B cell (primary cell): ENCODE measurements around the gene KIR2DL3. TPM values are rescaled to one million over a fixed set of nuclear protein-coding genes. Genes with fewer than 3 reads are reported as not detected.
"Not testable (repeated sequence)": the region's sequence is repeated elsewhere in the genome, so short reads cannot be mapped to it uniquely, and the experiment has no call there.

Source experiments
- ATAC-seq: fragments of 200-7000 bp; cut with Tn5 transposase; one replicate; pipeline ENCODE4 v1.10.0; 2021; ENCODE audit warnings: low read depth, mild to moderate bottlenecking, moderate number of reproducible peaks, moderate library complexity
- CTCF ChIA-PET: fragments of 350-600 bp; sonication (Branson Sonifier 250); formaldehyde crosslinking; loops from one replicate; lab custom pipeline; 2021; ENCODE audit warnings: antibody characterized with exemption, inconsistent platforms; lab: Charles Lee
- POLR2A ChIA-PET: fragments of 350-600 bp; sonication (Branson Sonifier 250); formaldehyde crosslinking; loops from one replicate; lab custom pipeline; 2021; ENCODE audit warnings: antibody characterized with exemption; lab: Charles Lee
- DNase-seq: peaks from one replicate; pipeline ENCODE4 v3.0.0; 2013
- H2AFZ ChIP-seq: 2 replicates; pipeline ENCODE4 v1.6.1; 2012; ENCODE audit warnings: mild to moderate bottlenecking, low read depth, low read length; ENCODE audit not compliant: insufficient read depth, poor library complexity, severe bottlenecking
- H3K27ac ChIP-seq, 2 donors: 1 replicate in 1 of 2; 2 replicates in 1 of 2; pipeline ENCODE4 v1.5.1; 2012 to 2013; ENCODE audit warnings: low read length in 2 of 2, mild to moderate bottlenecking in 2 of 2, moderate library complexity in 1 of 2
- H3K27me3 ChIP-seq, 4 experiments: fragments of 200-600 bp in 1 of 4; sonication (generic) in 1 of 4; replicated peaks in 1 of 4; 1 replicate in 2 of 4; 2 replicates in 2 of 4; pipeline versions ENCODE4 v1.6.1 to v1.7.0; 2013 to 2016; ENCODE audit warnings: low read length in 3 of 4, mild to moderate bottlenecking in 2 of 4, mixed read lengths in 1 of 4, moderate library complexity in 1 of 4; ENCODE audit not compliant: insufficient read depth in 4 of 4, control insufficient read depth in 3 of 4; ENCODE audit errors: control extremely low read depth in 1 of 4
- H3K36me3 ChIP-seq, 2 experiments: replicated peaks in 1 of 2; 1 replicate in 1 of 2; 2 replicates in 1 of 2; pipeline versions ENCODE4 v1.6.1 to v1.7.1; 2013; ENCODE audit warnings: low read length in 1 of 2; ENCODE audit not compliant: insufficient read depth in 2 of 2, control insufficient read depth in 1 of 2; ENCODE audit errors: control extremely low read depth in 1 of 2, extremely low read depth in 1 of 2
- H3K4me1 ChIP-seq, 2 donors: fragments of 200-600 bp in 1 of 2; sonication (generic) in 1 of 2; 1 replicate in 1 of 2; 2 replicates in 1 of 2; pipeline versions ENCODE4 v1.5.1 to v1.6.1; 2013 to 2017; ENCODE audit warnings: low read length in 2 of 2; ENCODE audit not compliant: control insufficient read depth in 2 of 2, insufficient read depth in 2 of 2
- H3K4me2 ChIP-seq: replicated peaks from 2 replicates; pipeline ENCODE3; 2012; ENCODE audit warnings: mild to moderate bottlenecking, low read depth, low read length; ENCODE audit not compliant: poor library complexity, severe bottlenecking
- H3K4me3 ChIP-seq, 5 experiments: fragments of 200-600 bp in 1 of 5; sonication (generic) in 1 of 5; 1 replicate in 3 of 5; 2 replicates in 2 of 5; pipeline versions ENCODE4 v1.5.1 to v1.7.0; 2011 to 2016; ENCODE audit warnings: low read length in 4 of 5, mild to moderate bottlenecking in 4 of 5, low read depth in 2 of 5, control low read depth in 1 of 5, moderate library complexity in 1 of 5; ENCODE audit not compliant: insufficient read depth in 1 of 5; ENCODE audit errors: control extremely low read depth in 1 of 5, extremely low read depth in 1 of 5
- H3K79me2 ChIP-seq: fragments of 200-600 bp; sonication (generic); one replicate; pipeline ENCODE4 v1.6.0; 2016; ENCODE audit warnings: low read length; ENCODE audit not compliant: control insufficient read depth, insufficient read depth
- H3K9ac ChIP-seq: fragments of 200-600 bp; sonication (generic); 2 replicates; pipeline ENCODE4 v1.6.1; 2017; ENCODE audit warnings: mild to moderate bottlenecking, low read length, moderate library complexity
- H3K9me3 ChIP-seq, 3 donors: one replicate each; pipeline versions ENCODE4 v1.6.1 to v1.7.1; 2013; ENCODE audit warnings: low read length in 2 of 3; ENCODE audit not compliant: control insufficient read depth in 2 of 3, insufficient read depth in 1 of 3; ENCODE audit errors: control extremely low read depth in 1 of 3
- H4K20me1 ChIP-seq: 2 replicates; pipeline ENCODE4 v1.6.0; 2012; ENCODE audit warnings: mild to moderate bottlenecking, low read length; ENCODE audit not compliant: insufficient read depth, control insufficient read depth, poor library complexity, severe bottlenecking
- H3K27ac Mint-ChIP-seq: one replicate; pipeline ENCODE4 v1.8.0; 2021; ENCODE audit warnings: mixed read lengths
- H3K27me3 Mint-ChIP-seq: one replicate; pipeline ENCODE4 v1.8.0; 2021; ENCODE audit warnings: mixed read lengths
- H3K4me1 Mint-ChIP-seq: one replicate; pipeline ENCODE4 v1.8.0; 2021; ENCODE audit warnings: mixed read lengths
- H3K4me3 Mint-ChIP-seq: one replicate; pipeline ENCODE4 v1.8.0; 2021; ENCODE audit warnings: mixed read lengths
- H3K9me3 Mint-ChIP-seq: one replicate; pipeline ENCODE4 v1.8.0; 2022; ENCODE audit warnings: mixed read lengths; ENCODE audit not compliant: insufficient read depth
- EZH2 ChIP-seq: IDR thresholded peaks from 2 replicates; pipeline ENCODE4 v1.6.1; 2012; ENCODE audit warnings: borderline replicate concordance, low read depth, mild to moderate bottlenecking, moderate library complexity, low read length; ENCODE audit not compliant: insufficient read depth, poor library complexity, severe bottlenecking
- WGBS: methylation state at CpG from one replicate; pipeline ENCODE4 v1.1.5; 2013; ENCODE audit warnings: missing lambda C conversion rate; ENCODE audit not compliant: insufficient coverage; 5-methylcytosine and 5-hydroxymethylcytosine counted together
- intact Hi-C: fragments of 100-400 bp; cut with micrococcal nuclease; formaldehyde crosslinking; loops from one replicate; pipeline ENCODE4 v1.10.0; 2022
- polyA plus RNA-seq: library from polyadenylated mRNA; depleted of rRNA; stranded (reverse); fragments of >200 nt; gene quantifications from 2 replicates; pipeline ENCODE4 v1.2.3, GENCODE V29; 2012
- total RNA-seq, 2 donors: library from RNA; stranded (reverse); fragments of 120-200 nt in 1 of 2; gene quantifications; 1 replicate in 1 of 2; 2 replicates in 1 of 2; pipeline versions ENCODE4 v1.2.3 to v1.2.4, GENCODE V29; 2013 to 2022
- TF ChIP-seq, protein P1 (sequence below): fragments of 200-600 bp; IDR thresholded peaks from one replicate; pipeline ENCODE4 v1.8.0; 2022; ENCODE audit warnings: antibody characterized with exemption, mild to moderate bottlenecking

Gene KIR2DL3
- total and polyA plus RNA-seq, 2 donors (not counting 1 experiment from before 2014, with no cell fraction given), result not detected

DNA sequence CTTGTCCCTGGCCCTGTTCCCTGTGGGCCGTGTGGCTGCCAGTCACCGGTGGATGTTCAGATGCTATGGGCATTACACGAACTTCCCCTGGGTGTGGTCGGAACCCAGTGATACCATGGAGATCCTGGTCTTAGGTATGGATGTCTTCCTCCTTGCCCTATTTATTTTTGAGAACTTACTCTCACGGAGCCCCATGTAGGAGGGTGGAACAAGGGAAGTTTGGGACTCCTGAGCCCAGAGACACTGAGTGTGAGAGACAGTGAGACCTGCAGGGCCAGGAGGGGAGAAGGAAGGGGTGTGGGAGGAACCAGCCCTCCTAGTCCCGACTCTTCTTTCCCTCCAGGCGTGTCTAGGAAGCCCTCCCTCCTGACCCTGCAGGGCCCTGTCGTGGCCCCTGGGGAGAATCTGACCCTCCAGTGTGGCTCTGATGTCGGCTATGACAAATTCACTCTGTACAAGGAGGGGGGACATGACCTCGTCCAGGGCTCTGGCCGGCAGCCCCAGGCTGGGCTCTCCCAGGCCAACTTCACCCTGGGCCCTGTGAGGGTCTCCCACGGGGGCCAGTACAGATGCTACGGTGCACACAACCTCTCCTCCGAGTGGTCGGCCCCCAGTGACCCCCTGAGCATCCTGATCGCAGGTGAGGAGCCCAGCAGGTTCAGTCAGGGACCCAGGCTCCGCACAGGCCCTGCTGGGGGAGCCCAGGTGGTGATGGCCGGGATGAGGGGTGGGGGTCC, 28.9 kb upstream of the KIR2DL3 start:
- H3K4me3 ChIP-seq, result no peak overlapping the region
- no peak overlapping the region for H2AFZ ChIP-seq
- H3K4me2 ChIP-seq, result no peak overlapping the region
- ChIA-PET CTCF (no interaction called here), POLR2A (no interaction called here)
- H3K27ac ChIP-seq, result no peak overlapping the region
- peaks cover 3% of the 10 kb centered on the region for H3K4me1 Mint-ChIP-seq
- 90% methylated on average over 12 of the region's 18 CpGs for WGBS
- no peaks in the 10 kb centered on the region for H3K4me1 ChIP-seq
- H3K36me3 ChIP-seq, result no peaks in the 10 kb centered on the region
- intact Hi-C loops, result no loop called here
- ATAC-seq (no peak), DNase-seq (no peak)
- no peaks in the 10 kb centered on the region for H4K20me1 ChIP-seq
- peaks cover 22% of the 10 kb centered on the region for H3K27me3 Mint-ChIP-seq
- H3K9ac ChIP-seq, result no peak overlapping the region
- H3K79me2 ChIP-seq, result no peaks in the 10 kb centered on the region
- H3K27me3 ChIP-seq, result peaks cover 0 to 11% (median 4%) of the 10 kb centered on the region in 4 experiments
- no peak overlapping the region for H3K27ac Mint-ChIP-seq
- no peak overlapping the region for H3K4me3 Mint-ChIP-seq
- TF ChIP-seq, protein P1, sequence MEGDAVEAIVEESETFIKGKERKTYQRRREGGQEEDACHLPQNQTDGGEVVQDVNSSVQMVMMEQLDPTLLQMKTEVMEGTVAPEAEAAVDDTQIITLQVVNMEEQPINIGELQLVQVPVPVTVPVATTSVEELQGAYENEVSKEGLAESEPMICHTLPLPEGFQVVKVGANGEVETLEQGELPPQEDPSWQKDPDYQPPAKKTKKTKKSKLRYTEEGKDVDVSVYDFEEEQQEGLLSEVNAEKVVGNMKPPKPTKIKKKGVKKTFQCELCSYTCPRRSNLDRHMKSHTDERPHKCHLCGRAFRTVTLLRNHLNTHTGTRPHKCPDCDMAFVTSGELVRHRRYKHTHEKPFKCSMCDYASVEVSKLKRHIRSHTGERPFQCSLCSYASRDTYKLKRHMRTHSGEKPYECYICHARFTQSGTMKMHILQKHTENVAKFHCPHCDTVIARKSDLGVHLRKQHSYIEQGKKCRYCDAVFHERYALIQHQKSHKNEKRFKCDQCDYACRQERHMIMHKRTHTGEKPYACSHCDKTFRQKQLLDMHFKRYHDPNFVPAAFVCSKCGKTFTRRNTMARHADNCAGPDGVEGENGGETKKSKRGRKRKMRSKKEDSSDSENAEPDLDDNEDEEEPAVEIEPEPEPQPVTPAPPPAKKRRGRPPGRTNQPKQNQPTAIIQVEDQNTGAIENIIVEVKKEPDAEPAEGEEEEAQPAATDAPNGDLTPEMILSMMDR, result no peak
- no peak for TF ChIP-seq EZH2
- no peaks in the 10 kb centered on the region for H3K9me3 Mint-ChIP-seq
- H3K9me3 ChIP-seq, result peaks cover 0 to 3% (median 0%) of the 10 kb centered on the region in 3 donors

DNA sequence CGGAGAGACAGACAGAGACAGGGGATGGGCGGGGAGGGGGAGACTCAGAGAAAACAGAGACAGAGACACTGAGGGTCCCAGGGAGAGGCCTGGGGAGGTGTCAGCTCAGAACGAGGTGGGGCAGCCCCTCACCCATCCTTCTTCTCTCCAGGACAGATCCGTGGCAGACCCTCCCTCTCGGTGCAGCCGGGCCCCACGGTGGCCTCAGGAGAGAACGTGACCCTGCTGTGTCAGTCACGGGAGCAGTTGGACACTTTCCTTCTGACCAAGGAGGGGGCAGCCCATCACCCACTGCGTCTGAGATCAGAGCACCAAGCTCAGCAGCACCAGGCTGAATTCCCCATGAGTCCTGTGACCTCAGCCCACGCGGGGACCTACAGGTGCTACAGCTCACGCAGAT, 28.4 kb upstream of the KIR2DL3 start:
- intact Hi-C loops, POLR2A ChIA-PET, DNase-seq, H3K4me3 Mint-ChIP-seq, H3K9me3 Mint-ChIP-seq, H3K9ac ChIP-seq, H3K4me2 ChIP-seq, ATAC-seq, CTCF ChIA-PET, H3K4me1 Mint-ChIP-seq, H2AFZ ChIP-seq, H3K4me1 ChIP-seq, H3K4me3 ChIP-seq, H4K20me1 ChIP-seq, H3K27ac Mint-ChIP-seq, H3K36me3 ChIP-seq, H3K27ac ChIP-seq, H3K9me3 ChIP-seq, H3K79me2 ChIP-seq: not testable (repeated sequence)
- H3K27me3 ChIP-seq, result peaks cover 0 to 11% (median 4%) of the 10 kb centered on the region in 4 experiments
- peaks cover 22% of the 10 kb centered on the region for H3K27me3 Mint-ChIP-seq
- 85% methylated on average over 11 of the region's 13 CpGs for WGBS
